ENCODE data around the gene GGT1. TPM values are rescaled to one million over a fixed set of nuclear protein-coding genes. Genes with fewer than 3 reads are reported as not detected.
A peak's percentile ranks its signal among the peaks of the same experiment; 100 is the strongest.

GGT1 gene
- total RNA-seq, 6 donors from 2014 or later = 57.4 to 220 (median 117) TPM

DNA sequence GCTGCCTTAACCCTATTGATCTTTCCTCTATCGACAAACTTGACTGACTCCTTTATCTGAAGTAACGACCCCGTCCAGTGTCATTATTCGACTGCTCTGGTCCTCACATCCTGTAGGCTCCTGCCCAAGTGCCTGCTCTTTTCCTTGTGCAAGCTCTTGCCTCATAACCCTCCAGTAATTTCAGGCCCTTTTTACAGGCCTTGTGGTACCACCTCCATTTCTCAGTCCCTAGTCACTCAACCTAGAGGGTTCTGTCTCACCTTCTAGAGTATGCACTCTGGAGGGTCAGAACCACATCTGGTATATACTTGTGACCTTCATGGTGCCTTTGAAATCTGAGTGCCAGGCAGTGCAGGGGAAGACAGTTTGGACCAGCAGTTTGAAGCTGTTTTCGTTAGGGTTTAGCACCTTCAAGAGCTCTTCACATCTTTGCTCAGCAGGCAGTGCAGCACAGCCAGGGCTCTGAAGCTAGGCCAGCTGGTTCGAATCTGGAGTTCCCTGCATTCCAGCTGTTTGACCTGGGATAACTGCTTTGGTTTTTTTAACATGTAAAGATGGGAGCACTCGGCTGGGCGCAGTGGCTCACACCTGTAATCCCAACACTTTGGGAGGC, 36.0 kb upstream of the GGT1 start:
- Histone ChIP-seq H3K9me3 (no peaks in the 10 kb centered on the region), H3K27me3 (no peaks in the 10 kb centered on the region), H3K27ac (peak overlapping the region in 2 of 4 donors; percentile 18 to 25), H3K4me1 (peaks cover 21 to 36% (median 27%) of the 10 kb centered on the region in 4 donors), H3K36me3 (peaks cover 19 to 63% (median 41%) of the 10 kb centered on the region in 4 donors), H3K4me3 (no peak overlapping the region)
- DNase-seq = peak in 1 of 2 donors; percentile 50
- ATAC-seq (ENCODE audit: low FRiP score in 2 of 2) = peak in 1 of 2 donors; percentile 68
- 56 to 67% methylated on average over 6 to 8 of the region's 8 CpGs for WGBS, 2 donors
- no peak for TF ChIP-seq EP300 (IDR thresholded peaks at IDR 0.05)
- TF ChIP-seq POLR2A (IDR thresholded peaks at IDR 0.05) = no peak
- TF ChIP-seq POLR2AphosphoS5 (IDR thresholded peaks at IDR 0.05) = no peak
- TF ChIP-seq, protein P1, sequence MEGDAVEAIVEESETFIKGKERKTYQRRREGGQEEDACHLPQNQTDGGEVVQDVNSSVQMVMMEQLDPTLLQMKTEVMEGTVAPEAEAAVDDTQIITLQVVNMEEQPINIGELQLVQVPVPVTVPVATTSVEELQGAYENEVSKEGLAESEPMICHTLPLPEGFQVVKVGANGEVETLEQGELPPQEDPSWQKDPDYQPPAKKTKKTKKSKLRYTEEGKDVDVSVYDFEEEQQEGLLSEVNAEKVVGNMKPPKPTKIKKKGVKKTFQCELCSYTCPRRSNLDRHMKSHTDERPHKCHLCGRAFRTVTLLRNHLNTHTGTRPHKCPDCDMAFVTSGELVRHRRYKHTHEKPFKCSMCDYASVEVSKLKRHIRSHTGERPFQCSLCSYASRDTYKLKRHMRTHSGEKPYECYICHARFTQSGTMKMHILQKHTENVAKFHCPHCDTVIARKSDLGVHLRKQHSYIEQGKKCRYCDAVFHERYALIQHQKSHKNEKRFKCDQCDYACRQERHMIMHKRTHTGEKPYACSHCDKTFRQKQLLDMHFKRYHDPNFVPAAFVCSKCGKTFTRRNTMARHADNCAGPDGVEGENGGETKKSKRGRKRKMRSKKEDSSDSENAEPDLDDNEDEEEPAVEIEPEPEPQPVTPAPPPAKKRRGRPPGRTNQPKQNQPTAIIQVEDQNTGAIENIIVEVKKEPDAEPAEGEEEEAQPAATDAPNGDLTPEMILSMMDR (IDR thresholded peaks at IDR 0.05) = no peak

- Histone ChIP-seq H3K27me3 (no peaks in the 10 kb centered on the region), H3K9me3 (no peaks in the 10 kb centered on the region), H3K4me1 (peaks cover 21 to 31% (median 26%) of the 10 kb centered on the region in 4 donors), H3K27ac (no peak overlapping the region), H3K36me3 (peaks cover 24 to 65% (median 42%) of the 10 kb centered on the region in 4 donors), H3K4me3 (no peak overlapping the region)
- no peak for ATAC-seq (ENCODE audit: low FRiP score in 2 of 2)
- DNase-seq = no peak
- no peak for TF ChIP-seq EP300 (IDR thresholded peaks at IDR 0.05)
- no peak for TF ChIP-seq POLR2A (IDR thresholded peaks at IDR 0.05)
- no peak for TF ChIP-seq POLR2AphosphoS5 (IDR thresholded peaks at IDR 0.05)
- TF ChIP-seq, protein P1 (IDR thresholded peaks at IDR 0.05) = no peak
- WGBS, 2 donors = 69 to 71% methylated on average over 8 to 10 of the region's 10 CpGs
Measured at GRCh38 chr22:24567668-24568067, 35.3 kb upstream of the GGT1 start.

- H3K4me3 ChIP-seq = no peak overlapping the region
- TF ChIP-seq POLR2A (IDR thresholded peaks at IDR 0.05) (no peak), EP300 (IDR thresholded peaks at IDR 0.05) (no peak), POLR2AphosphoS5 (IDR thresholded peaks at IDR 0.05) (no peak)
- TF ChIP-seq, protein P1 (IDR thresholded peaks at IDR 0.05) = no peak
- no peaks in the 10 kb centered on the region for H3K27me3 ChIP-seq
- 95 to 98% methylated on average over 7 of the region's 7 CpGs for WGBS, 2 donors
- ATAC-seq (ENCODE audit: low FRiP score in 2 of 2) (no peak), DNase-seq (no peak)
- peaks cover 36 to 67% (median 57%) of the 10 kb centered on the region in 4 donors for H3K36me3 ChIP-seq
- H3K4me1 ChIP-seq = peaks cover 9 to 16% (median 11%) of the 10 kb centered on the region in 4 donors
- H3K9me3 ChIP-seq = no peaks in the 10 kb centered on the region
- H3K27ac ChIP-seq = no peak overlapping the region
Measured at GRCh38 chr22:24571266-24571665, 31.7 kb upstream of the GGT1 start.

- TF ChIP-seq POLR2AphosphoS5 (IDR thresholded peaks at IDR 0.05) = no peak
- no peak for TF ChIP-seq POLR2A (IDR thresholded peaks at IDR 0.05)
- no peak for TF ChIP-seq EP300 (IDR thresholded peaks at IDR 0.05)
- TF ChIP-seq, protein P1 (IDR thresholded peaks at IDR 0.05) = no peak
- peaks cover 18 to 41% (median 26%) of the 10 kb centered on the region in 4 donors for H3K36me3 ChIP-seq
- H3K9me3 ChIP-seq = no peaks in the 10 kb centered on the region
- peak overlapping the region in 1 of 4 donors; percentile 31 for H3K27ac ChIP-seq
- DNase-seq (no peak), ATAC-seq (ENCODE audit: low FRiP score in 2 of 2) (no peak)
- H3K27me3 ChIP-seq = no peaks in the 10 kb centered on the region
- 53 to 72% methylated on average over 1 of the region's 1 CpG for WGBS, 2 donors
- peaks cover 0 to 12% (median 7%) of the 10 kb centered on the region in 4 donors for H3K4me1 ChIP-seq
- H3K4me3 ChIP-seq = no peak overlapping the region
Measured at GRCh38 chr22:24576778-24577177, 26.2 kb upstream of the GGT1 start.
